ENCODE data around the gene CLEC4G. TPM values are rescaled to one million over a fixed set of nuclear protein-coding genes. Genes with fewer than 3 reads are reported as not detected.

Gene CLEC4G
- total and polyA plus RNA-seq, 2 of the 8 experiments (the other 6 are each of a cell fraction or from before 2014, with no cell fraction given) = 0.35 to 2.9 TPM

DNA sequence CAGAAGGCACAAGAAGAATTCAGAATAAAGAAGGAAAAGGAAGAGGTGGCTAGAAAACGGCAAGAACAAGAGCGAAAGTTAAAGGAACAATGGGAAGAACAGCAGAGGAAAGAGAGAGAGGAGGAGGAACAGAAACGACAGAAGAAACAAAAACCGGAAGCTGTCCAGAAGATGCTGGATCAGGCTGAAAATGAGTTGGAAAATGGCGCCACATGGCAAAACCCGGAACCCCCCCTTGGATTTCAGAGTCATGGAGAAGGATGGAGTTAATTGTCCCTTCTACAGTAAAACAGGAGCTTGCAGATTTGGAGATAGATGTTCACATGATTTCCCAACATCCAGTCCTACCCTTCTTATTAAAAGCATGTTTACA lies 8.8 kb upstream of the CLEC4G start:
- Histone ChIP-seq H3K9me3 (ENCODE audit: insufficient read depth in 2 of 2, low read depth in 1 of 2, low read length in 1 of 2) (no peaks in the 10 kb centered on the region; a peak in 1 of 4 replicates), H4K8ac (ENCODE audit: extremely low read depth, insufficient read depth, low read length) (no peak overlapping the region), H4K5ac (ENCODE audit: insufficient read length, low read depth, low read length) (no peak overlapping the region), H3K23me2 (ENCODE audit: low read depth, low read length) (no peaks in the 10 kb centered on the region), H3K36me3 (ENCODE audit: control insufficient read depth in 2 of 4, insufficient read depth in 4 of 4, low read length in 3 of 4) (no peaks in the 10 kb centered on the region), H2BK20ac (ENCODE audit: low read length) (no peak overlapping the region), H3K79me1 (ENCODE audit: low read depth, low read length) (no peaks in the 10 kb centered on the region), H2BK5ac (ENCODE audit: low read depth, low read length) (no peak overlapping the region), H3K4me2 (ENCODE audit: insufficient read depth in 1 of 2, low read depth in 2 of 2, low read length in 2 of 2) (no peak overlapping the region), H3K23ac (ENCODE audit: insufficient read length) (no peak overlapping the region), H3K27ac (ENCODE audit: low read depth, low read length) (no peak overlapping the region), H3K18ac (ENCODE audit: extremely low read depth, low read length) (no peak overlapping the region), H2BK15ac (ENCODE audit: low read length) (no peak overlapping the region), H3K9ac (replicated peaks in 1 of 4; ENCODE audit: extremely low read depth in 1 of 4, low read depth in 3 of 4, low read length in 3 of 4) (no peak overlapping the region), H3K79me2 (ENCODE audit: control insufficient read depth in 1 of 2, insufficient read depth in 2 of 2, low read length in 2 of 2) (no peaks in the 10 kb centered on the region), H3K14ac (ENCODE audit: insufficient read length) (no peak overlapping the region), H3K27me3 (replicated peaks in 1 of 4; ENCODE audit: control insufficient read depth in 3 of 4, extremely low read depth in 1 of 4, insufficient read depth in 3 of 4, low read length in 3 of 4) (peaks cover 0 to 2% (median 0%) of the 10 kb centered on the region in 4 experiments; a peak in 2 of 7 replicates), H3K4me1 (replicated peaks in 1 of 4; ENCODE audit: control insufficient read depth in 3 of 4, insufficient read depth in 4 of 4, low read length in 3 of 4) (peaks cover 0 to 3% (median 0%) of the 10 kb centered on the region in 4 experiments; a peak in 1 of 7 replicates), H2BK12ac (ENCODE audit: low read depth, low read length) (no peak overlapping the region), H2AFZ (ENCODE audit: low read length) (no peak overlapping the region), H4K91ac (replicated peaks; ENCODE audit: insufficient read length, low read length) (no peak overlapping the region), H3K56ac (replicated peaks; ENCODE audit: insufficient read length, low read depth, low read length) (no peak overlapping the region), H2AK5ac (ENCODE audit: low read depth, low read length) (no peak overlapping the region), H3K4ac (replicated peaks; ENCODE audit: insufficient read length, low read depth, low read length) (no peak overlapping the region), H2BK120ac (replicated peaks; ENCODE audit: low read depth, low read length) (no peak overlapping the region), H3K4me3 (ENCODE audit: extremely low read depth in 1 of 4, insufficient read depth in 2 of 4, low read depth in 3 of 4, low read length in 4 of 4) (no peak overlapping the region), H4K20me1 (replicated peaks in 1 of 2; ENCODE audit: control insufficient read depth in 1 of 2, insufficient read depth in 2 of 2, low read length in 2 of 2) (no peaks in the 10 kb centered on the region)
- DNase-seq (ENCODE audit: low read depth in 1 of 2, low spot score in 2 of 2) (no peak), FAIRE-seq (no peak)
- ChIA-PET POLR2A (ENCODE audit: partially characterized antibody) (interaction anchor here (0.6 kb wide), 1 partner anchor 219 kb away, joined by 3 read pairs; no protein-coding TSS in a partner anchor), CTCF (ENCODE audit: partially characterized antibody) (interaction anchor here (1.0 kb wide), 1 partner anchor 9 kb away, joined by 4 read pairs; no protein-coding TSS in a partner anchor)
- 90% methylated on average over 6 of the region's 6 CpGs; no CpG with 5 or more reads in 1 of the 2 experiments for WGBS, 2 experiments (ENCODE audit: extremely low coverage in 1 of 2, insufficient coverage in 1 of 2, insufficient read length in 1 of 2, insufficient replicate concordance in 2 of 2, low coverage in 1 of 2, low lambda C conversion rate in 2 of 2, missing lambda C conversion rate in 1 of 2)
- TF ChIP-seq HDAC2 (IDR thresholded peaks at IDR 0.05; ENCODE audit: borderline replicate concordance in 1 of 2, low read depth in 2 of 2, low read length in 2 of 2) (no peak), CREB1 (IDR thresholded peaks at IDR 0.05) (no peak), SP4 (IDR thresholded peaks at IDR 0.05; ENCODE audit: low read length) (no peak), RBBP5 (IDR thresholded peaks at IDR 0.05; ENCODE audit: borderline replicate concordance, low read depth, low read length) (no peak), CHD1 (IDR thresholded peaks at IDR 0.05; ENCODE audit: low read depth, low read length) (no peak)
- TF ChIP-seq, protein P1, sequence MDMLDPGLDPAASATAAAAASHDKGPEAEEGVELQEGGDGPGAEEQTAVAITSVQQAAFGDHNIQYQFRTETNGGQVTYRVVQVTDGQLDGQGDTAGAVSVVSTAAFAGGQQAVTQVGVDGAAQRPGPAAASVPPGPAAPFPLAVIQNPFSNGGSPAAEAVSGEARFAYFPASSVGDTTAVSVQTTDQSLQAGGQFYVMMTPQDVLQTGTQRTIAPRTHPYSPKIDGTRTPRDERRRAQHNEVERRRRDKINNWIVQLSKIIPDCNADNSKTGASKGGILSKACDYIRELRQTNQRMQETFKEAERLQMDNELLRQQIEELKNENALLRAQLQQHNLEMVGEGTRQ (IDR thresholded peaks at IDR 0.05; ENCODE audit: low read length) = no peak

Measured in H1 (cell line).